Renal pelvis (tissue), 4 donors: ENCODE data around the gene ALDH3B2. TPM values are rescaled to one million over a fixed set of nuclear protein-coding genes. Genes with fewer than 3 reads are reported as not detected.
A peak's percentile ranks its signal among the peaks of the same experiment; 100 is the strongest.
"Not testable (repeated sequence)": the region's sequence is repeated elsewhere in the genome, so short reads cannot be mapped to it uniquely, and the experiment has no call there.

Experiments used
- DNase-seq: peaks from one replicate; pipeline ENCODE4 v3.0.0-alpha.2; 2013
- polyA plus RNA-seq, 3 donors: library from polyadenylated mRNA; unstranded; fragments of 120-200 nt; gene quantifications; one replicate each; pipeline ENCODE4 v1.2.1, GENCODE V29; 2013; ENCODE audit not compliant: insufficient read length in 3 of 3

The ALDH3B2 gene
- polyA plus RNA-seq, 3 donors, result 3.2 to 4.6 (median 3.8) TPM

- DNase-seq, result no peak
Observed at GRCh38 chr11:67642173-67643120, 32.0 kb downstream of the ALDH3B2 start.

DNA sequence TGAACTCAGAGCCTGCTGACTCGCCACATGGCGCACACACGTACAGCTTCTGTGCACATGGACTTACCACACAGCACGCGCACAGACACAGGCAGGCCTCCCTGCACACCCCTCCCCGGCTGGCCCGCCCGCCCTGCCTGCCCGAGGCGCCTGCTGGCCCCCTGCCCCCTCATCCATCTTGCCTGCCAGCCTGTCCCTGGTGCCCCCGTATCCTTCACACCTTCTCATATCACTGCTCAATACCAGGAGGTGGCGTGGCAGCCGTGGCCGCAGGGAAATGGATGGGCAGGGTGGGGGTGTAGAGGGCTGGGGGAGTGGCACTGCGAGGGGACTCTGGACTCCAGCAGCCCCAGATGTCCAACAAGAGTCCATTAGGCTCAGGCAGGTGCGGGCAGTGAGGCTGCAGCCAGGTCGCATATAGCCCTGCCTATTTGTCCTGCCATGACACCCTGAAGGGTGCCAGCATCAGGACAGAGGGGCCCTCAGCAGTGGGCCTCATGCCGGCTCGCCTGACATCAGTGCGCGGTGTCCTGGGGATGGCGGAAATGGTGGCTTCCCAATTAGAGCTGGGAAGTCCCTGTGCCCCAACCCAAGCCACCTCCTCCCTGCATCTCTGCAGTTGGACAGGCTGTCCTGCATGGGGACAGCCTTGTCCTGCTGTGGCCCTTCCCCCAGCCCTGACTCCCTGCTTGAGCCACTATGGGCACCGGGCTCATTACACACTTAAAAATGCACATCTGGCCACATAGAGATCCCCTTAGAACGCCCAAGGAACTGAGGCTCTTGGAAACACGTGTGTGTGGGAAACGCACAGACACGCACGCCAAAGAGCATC lies 32.9 kb downstream of the ALDH3B2 start:
- no peak for DNase-seq

DNA sequence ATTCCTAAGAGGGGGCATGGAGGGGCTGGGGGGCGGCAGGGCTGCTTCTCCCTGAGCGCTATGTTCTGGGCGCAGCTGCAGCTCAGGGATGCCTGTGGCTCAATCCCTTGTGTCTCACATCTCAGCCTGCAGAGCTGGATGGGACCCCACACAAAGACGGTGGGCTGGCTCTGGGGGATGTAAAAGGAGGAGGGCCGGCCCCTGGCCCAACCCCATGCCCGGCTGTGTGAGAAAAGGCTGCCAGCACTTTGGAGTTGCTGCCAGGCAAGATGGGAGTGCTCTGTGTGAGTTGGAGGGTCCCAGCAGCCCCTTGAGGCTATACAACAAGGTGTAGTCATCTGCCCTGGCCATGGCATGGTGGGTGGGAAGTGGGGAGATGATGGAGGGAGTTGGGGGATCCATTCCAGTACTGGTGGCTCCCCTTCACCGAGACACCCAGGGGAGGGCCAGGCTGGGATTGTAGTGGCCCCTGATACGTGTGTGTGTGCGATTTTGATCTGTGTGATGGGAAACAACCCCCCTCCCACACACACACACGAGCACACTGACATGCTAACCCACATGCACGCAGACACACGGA lies 33.6 kb downstream of the ALDH3B2 start:
- DNase-seq, result no peak

- DNase-seq, result no peak
Observed at GRCh38 chr11:67640021-67640757, 34.2 kb downstream of the ALDH3B2 start.

DNA sequence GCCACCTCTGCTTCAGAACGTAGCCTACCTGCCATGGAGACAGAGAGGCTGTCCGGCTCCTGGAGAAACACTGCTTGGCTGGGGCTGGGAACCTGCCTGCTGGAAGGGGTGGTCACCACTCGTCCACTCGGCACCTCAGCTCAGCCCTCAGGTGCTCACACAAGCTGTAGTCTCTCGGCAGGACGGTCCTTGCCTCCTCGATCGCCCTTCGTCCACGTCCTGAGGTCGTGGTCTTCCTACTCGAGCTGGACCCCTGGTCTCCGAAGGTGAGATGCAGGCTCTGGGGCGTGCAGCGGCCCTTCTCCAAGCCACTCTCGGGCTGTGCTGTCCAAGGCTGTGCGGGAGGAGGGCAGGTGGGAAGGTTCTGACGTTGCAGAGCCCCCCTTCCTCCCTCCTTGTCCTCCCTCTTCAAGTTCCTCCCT lies 35.0 kb downstream of the ALDH3B2 start, which contains the start of gene TBX10:
TBX10 (minus strand) TSS at position 326 of the 422 bp plus-strand sequence; CDS start at position 35, 291 bp downstream.
- no peak for DNase-seq

- DNase-seq, result no peak
Observed at GRCh38 chr11:67638535-67639437, 35.6 kb downstream of the ALDH3B2 start.

DNA sequence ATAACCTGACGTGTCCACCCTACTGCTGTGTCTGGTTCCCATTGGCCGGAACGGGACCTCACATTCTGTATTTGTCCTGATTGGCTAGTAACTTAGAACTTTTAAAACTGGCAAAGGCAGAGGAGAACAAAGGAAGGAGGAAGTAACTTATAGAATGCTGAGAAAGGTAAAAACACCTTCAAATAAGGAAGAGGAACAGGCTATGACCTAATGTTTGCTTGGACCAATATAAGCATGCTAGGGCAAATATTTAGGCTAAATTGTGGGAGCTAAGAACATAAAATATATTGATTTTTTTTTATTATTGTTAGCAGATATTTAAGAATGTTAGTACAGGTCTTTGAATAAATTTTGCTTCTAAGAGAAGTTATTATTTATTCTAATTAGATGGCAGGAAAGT lies 37.0 kb downstream of the ALDH3B2 start:
- not testable (repeated sequence) for DNase-seq

DNA sequence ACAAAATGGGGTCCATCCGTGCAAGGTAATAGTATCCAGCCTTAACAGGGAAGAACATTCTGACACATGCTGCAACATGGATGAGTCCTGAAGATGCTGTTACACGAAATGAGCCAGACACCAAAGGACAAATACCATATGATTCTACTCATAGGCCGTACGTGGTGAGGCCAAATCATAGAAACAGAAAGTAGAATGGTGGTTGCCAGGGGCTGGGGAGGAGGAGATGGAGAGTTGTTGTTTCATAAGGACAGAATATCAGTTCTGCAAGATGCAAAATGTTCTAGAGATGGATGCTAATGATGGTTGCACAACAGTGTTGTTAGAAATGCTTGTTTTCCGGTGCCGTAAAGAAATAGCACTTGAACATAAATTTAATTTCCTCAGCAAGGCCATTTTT lies 37.5 kb downstream of the ALDH3B2 start:
- DNase-seq, result no peak

DNA sequence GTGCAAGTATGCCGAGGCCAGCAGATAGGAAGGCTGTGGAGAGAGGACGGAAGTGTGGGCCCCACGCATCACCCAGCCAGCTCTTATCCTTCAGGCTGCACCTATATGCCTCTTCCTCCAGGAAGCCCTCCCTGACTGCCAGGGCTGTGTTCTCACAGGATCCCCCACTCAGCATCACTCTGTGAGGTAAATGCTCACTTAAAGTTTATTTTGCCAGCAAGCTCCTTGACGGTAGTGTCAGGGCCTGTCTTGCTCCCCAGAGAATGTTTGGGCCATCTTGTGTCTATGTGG lies 39.2 kb downstream of the ALDH3B2 start:
- no peak for DNase-seq

- no peak for DNase-seq
Observed at GRCh38 chr11:67634366-67635230, 39.8 kb downstream of the ALDH3B2 start.

DNA sequence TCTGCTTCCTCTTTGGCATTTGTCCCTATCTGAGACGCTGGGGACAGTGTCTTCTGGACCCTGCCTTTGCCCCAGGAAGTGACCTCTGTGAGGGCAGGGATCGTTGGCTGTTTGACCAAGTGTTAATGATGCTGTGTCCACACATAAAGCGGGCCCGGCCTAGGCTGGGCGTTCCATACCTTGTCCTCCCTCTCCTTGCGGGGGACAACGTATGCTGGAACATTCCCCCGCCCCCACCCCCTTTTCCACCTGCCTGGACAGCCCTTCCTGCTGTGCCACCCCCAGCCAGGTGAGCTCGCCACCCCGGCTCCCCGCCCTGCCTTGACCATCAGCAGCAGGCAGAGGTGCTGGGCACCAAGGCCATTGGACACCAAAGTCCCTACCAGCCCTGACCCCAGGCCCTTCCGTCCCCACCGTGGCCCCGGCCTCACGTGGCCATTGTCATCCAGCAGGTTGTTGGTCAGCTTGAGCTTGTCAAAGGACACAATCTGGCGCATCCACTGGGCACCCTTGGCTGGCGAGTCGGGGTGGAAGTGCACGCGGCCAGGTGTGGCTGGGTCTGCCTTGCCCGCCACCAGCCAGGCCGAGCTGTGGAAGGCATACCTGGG lies 40.6 kb downstream of the ALDH3B2 start:
- DNase-seq, result no peak

DNA sequence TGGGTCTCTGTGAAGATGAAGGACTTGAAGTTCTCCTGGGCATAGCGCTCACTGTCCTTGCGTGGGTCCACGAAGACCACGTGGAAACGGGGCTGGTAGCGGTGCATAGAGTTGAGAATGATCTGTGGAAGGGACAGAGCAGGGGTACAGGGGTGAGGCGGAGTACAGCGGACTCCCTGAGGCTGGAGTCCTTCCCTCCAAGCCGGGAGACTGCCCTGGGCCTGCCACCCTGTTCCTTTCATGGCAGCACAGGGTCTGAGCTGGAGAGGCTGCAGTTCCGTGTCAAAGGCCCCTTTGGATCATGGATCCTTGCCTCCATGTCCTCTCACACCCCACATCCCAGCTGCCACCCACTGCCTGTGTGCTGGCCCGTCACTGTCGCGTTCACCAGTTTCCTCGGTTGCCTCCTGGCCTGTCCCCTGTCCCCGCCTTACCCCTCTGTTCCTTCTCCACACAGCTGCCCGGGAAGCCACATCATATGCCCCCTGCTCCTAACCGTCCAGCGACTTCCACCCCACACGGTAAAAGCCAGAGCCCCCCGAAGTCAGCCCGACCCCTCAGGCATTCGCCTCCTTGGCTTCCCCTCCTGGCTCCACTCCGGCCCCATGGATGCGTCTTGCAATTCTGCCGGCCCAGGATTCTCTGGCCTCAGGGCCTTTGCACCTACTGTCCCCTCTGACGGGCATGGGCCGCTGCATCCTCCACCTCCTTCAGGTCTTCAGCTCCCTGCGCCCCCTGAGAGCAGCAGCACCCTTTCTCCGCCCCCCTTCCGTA lies 41.3 kb downstream of the ALDH3B2 start:
- DNase-seq, result no peak

DNA sequence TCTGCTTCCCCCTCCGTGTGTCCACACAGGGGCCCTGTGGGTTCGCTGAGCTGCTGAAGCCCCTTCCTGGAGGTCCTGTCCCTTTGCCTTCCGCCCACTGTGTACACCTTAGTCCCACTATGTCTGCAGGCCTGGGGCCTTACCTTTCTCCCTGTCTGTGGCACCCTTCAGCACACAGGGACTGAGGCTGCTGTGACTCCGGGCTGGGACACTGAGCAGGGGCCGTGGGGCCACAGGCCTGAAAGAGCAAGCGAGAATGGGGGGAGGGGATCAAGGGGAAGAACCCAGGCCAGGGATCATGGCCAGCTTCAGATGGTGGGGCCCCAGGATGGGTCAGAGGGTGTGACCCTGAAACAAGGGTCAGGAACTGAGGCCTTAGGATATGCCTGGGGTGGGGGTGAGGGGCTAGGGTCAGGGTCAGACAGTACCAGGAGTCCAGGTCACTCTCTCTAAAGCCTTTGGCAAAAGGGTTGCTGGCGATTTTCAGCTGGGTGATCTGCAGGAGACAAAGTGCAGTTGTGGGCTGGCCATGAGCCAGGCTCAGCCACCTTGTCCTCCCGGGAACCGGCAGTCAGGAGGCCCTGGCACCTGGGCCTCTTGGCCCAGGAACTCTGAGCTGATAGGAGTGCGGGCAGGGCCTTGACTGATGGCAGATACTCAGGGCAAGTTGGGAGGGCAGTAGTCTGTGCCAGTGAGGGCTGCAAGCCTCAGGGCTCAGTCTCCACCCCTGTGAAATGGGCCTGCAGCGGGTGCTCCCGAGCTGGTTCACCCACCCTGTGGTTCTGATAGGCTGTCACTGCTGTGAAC lies 42.0 kb downstream of the ALDH3B2 start:
- DNase-seq, result no peak

DNA sequence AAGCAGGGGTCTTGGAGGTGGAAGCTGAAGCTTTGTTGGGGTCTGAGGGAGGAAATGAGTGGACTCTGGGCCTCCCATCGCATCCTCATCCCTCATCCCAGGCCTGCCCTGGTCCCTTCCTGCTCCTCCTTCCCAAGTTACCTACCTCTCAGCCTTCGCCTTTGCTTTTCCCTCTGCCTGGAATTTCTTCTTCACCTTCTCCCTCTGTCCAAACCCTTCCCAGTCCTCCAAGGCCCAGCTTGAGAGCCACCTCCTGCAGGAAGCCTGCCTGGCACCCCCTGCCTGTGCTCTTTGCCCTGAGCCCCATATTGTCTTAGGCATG lies 42.6 kb downstream of the ALDH3B2 start:
- DNase-seq, result no peak

DNA sequence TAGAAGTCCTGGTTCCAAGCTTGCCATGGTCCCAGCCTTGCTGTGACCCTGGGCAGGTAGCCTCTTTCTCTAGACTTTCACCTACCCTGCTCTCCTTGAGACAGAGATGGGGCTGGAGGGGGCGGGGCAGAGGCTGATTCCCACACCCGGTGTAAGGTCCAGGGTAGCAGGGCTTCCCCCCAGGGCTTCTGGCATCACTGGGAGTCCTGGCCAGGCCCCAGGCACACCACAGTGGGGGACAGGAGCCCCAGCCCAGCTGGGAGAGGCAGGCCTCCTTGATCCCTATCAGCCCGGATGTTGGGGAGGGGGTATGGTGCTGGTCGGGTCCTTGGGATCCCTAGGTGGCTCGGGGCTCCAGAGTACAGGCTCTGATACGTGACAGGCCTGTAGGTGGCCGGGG lies 43.0 kb downstream of the ALDH3B2 start:
- DNase-seq, result no peak

- DNase-seq, result no peak
Observed at GRCh38 chr11:67630943-67631331, 43.5 kb downstream of the ALDH3B2 start.

DNA sequence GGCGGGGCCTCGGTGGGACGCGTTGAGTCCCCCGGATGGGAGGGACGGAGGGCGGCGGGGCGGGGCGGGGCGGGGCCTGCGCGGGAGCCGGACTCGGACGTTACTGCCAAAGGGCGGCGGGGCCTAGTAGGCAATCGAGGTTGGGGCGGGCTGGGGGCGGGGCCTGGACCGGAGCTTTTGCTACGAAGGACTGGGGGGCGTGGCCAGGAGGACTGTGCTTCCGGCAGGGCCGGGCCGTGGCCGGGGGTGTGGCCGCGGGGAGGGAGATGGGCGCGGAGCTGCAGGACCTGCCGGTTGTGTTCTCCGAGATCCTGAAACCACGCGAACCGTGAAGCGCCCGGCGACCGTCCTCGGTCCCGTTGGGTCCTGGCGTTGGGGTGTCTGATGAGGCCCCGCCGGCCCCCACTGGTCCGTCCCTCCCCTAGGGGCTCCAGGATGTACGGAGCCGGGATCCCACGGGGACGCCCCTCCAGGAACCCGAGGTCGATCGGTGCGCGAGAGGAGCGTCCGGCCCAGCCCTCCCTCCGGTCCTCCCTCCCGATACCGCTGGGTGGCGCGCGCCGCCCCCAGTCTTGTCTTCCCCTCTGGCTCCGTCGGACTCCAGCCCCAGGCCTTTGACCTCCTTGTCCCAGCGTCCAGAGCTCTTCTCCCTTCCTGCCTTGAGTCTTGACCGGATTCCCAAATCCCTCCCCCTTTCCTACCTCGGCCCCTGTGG lies 44.0 kb downstream of the ALDH3B2 start:
- peak; percentile 97 for DNase-seq
